Activated naive CD8-positive, alpha-beta T cell treated with anti-CD3 and anti-CD28 coated beads for 36 hours (primary cell): ENCODE results near the gene ASS1. TPM values are rescaled to one million over a fixed set of nuclear protein-coding genes. Genes with fewer than 3 reads are reported as not detected.

ENCODE experiments used
- DNase-seq: peaks from one replicate; pipeline ENCODE4 v3.0.0; 2021
- H3K27ac Mint-ChIP-seq: one replicate; pipeline ENCODE4 v1.8.0; 2022; ENCODE audit warnings: mild to moderate bottlenecking, moderate library complexity, mixed read lengths
- H3K27me3 Mint-ChIP-seq: one replicate; pipeline ENCODE4 v1.8.0; 2022; ENCODE audit warnings: mild to moderate bottlenecking, mixed read lengths
- H3K36me3 Mint-ChIP-seq: one replicate; pipeline ENCODE4 v1.8.0; 2021; ENCODE audit warnings: mild to moderate bottlenecking, mixed read lengths
- H3K4me1 Mint-ChIP-seq: one replicate; pipeline ENCODE4 v1.8.0; 2021; ENCODE audit warnings: mixed read lengths
- H3K4me3 Mint-ChIP-seq: one replicate; pipeline ENCODE4 v1.8.0; 2022; ENCODE audit warnings: mild to moderate bottlenecking, moderate library complexity, mixed read lengths
- H3K9me3 Mint-ChIP-seq: one replicate; pipeline ENCODE4 v1.8.0; 2022; ENCODE audit warnings: mixed read lengths
- total RNA-seq, 2 experiments: library from RNA; stranded (reverse); gene quantifications; one replicate each; pipeline ENCODE4 v1.2.3, GENCODE V29; 2021

ASS1 gene
- total RNA-seq, 2 experiments from 2014 or later, result 5.1 TPM

GRCh38 chr9:130451509-130452388, 7.0 kb downstream of the ASS1 start:
- Mint-ChIP-seq H3K36me3 (no peaks in the 10 kb centered on the region), H3K4me3 (no peak overlapping the region), H3K27me3 (peaks cover 35% of the 10 kb centered on the region), H3K4me1 (peaks cover 5% of the 10 kb centered on the region), H3K9me3 (no peaks in the 10 kb centered on the region), H3K27ac (no peak overlapping the region)
- DNase-seq, result no peak

- Mint-ChIP-seq H3K27me3 (peaks cover 28% of the 10 kb centered on the region), H3K4me3 (no peak overlapping the region), H3K36me3 (no peaks in the 10 kb centered on the region), H3K4me1 (peaks cover 4% of the 10 kb centered on the region), H3K9me3 (no peaks in the 10 kb centered on the region), H3K27ac (no peak overlapping the region)
- no peak for DNase-seq
Observed at GRCh38 chr9:130452835-130453234, 8.1 kb downstream of the ASS1 start.

DNA sequence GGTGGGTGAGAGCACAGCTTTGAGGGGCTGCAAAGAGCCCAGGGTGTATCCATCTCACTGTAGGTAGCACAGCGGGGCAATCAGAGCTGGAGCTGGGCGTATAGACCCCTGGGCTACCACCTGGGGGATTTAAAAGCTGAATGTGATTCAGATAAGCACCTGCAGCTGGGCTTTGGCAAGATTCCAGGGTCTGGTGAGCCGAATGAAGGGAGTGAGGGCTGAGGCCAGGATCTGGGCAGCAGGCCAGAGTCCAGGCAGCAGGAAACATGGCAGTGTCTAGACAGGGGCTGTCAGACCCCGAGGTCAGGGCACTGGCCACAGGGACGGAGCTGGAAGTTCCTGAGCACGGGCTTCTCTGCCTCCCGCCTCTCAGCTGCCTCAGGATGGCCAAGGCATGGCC, 8.7 kb downstream of the ASS1 start:
- Mint-ChIP-seq H3K4me1 (no peaks in the 10 kb centered on the region), H3K27ac (no peak overlapping the region), H3K27me3 (peaks cover 27% of the 10 kb centered on the region), H3K4me3 (no peak overlapping the region), H3K9me3 (no peaks in the 10 kb centered on the region), H3K36me3 (no peaks in the 10 kb centered on the region)
- no peak for DNase-seq

GRCh38 chr9:130454096-130454811, 9.5 kb downstream of the ASS1 start:
- Mint-ChIP-seq H3K9me3 (no peaks in the 10 kb centered on the region), H3K4me1 (no peaks in the 10 kb centered on the region), H3K27ac (no peak overlapping the region), H3K4me3 (no peak overlapping the region), H3K36me3 (no peaks in the 10 kb centered on the region), H3K27me3 (peaks cover 19% of the 10 kb centered on the region)
- no peak for DNase-seq

GRCh38 chr9:130454812-130455325, 10.1 kb downstream of the ASS1 start:
- no peak overlapping the region for H3K27ac Mint-ChIP-seq
- H3K4me1 Mint-ChIP-seq, result no peaks in the 10 kb centered on the region
- no peak overlapping the region for H3K4me3 Mint-ChIP-seq
- H3K27me3 Mint-ChIP-seq, result peaks cover 14% of the 10 kb centered on the region
- no peaks in the 10 kb centered on the region for H3K9me3 Mint-ChIP-seq
- H3K36me3 Mint-ChIP-seq, result no peaks in the 10 kb centered on the region
- no peak for DNase-seq

GRCh38 chr9:130458027-130458803, 13.5 kb downstream of the ASS1 start:
- no peak for DNase-seq
- Mint-ChIP-seq H3K4me3 (no peak overlapping the region), H3K4me1 (no peaks in the 10 kb centered on the region), H3K36me3 (no peaks in the 10 kb centered on the region), H3K9me3 (no peaks in the 10 kb centered on the region), H3K27ac (no peak overlapping the region), H3K27me3 (peaks cover 14% of the 10 kb centered on the region)

DNA sequence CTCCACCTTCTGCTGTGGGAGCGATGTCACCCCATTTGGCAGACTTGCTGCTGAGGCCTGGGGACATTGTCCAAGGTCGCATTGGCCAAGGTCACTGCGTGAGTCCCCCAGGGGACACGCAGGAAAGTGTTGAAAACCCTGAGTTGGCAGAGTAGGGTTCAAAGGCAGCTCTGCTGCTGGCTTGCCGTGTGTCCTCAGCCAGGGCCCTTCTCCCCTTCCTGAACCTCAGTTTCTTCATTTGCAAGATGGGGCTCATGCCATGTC, 14.0 kb downstream of the ASS1 start:
- H3K36me3 Mint-ChIP-seq, result no peaks in the 10 kb centered on the region
- H3K4me3 Mint-ChIP-seq, result no peak overlapping the region
- no peaks in the 10 kb centered on the region for H3K9me3 Mint-ChIP-seq
- peaks cover 12% of the 10 kb centered on the region for H3K27me3 Mint-ChIP-seq
- no peaks in the 10 kb centered on the region for H3K4me1 Mint-ChIP-seq
- no peak overlapping the region for H3K27ac Mint-ChIP-seq
- no peak for DNase-seq

- no peak for DNase-seq
- no peaks in the 10 kb centered on the region for H3K4me1 Mint-ChIP-seq
- H3K9me3 Mint-ChIP-seq, result no peaks in the 10 kb centered on the region
- H3K4me3 Mint-ChIP-seq, result no peak overlapping the region
- H3K27me3 Mint-ChIP-seq, result peaks cover 12% of the 10 kb centered on the region
- H3K27ac Mint-ChIP-seq, result no peak overlapping the region
- no peaks in the 10 kb centered on the region for H3K36me3 Mint-ChIP-seq
Observed at GRCh38 chr9:130459151-130459550, 14.4 kb downstream of the ASS1 start.

- Mint-ChIP-seq H3K27me3 (peaks cover 12% of the 10 kb centered on the region), H3K36me3 (no peaks in the 10 kb centered on the region), H3K4me1 (no peaks in the 10 kb centered on the region), H3K4me3 (no peak overlapping the region), H3K9me3 (no peaks in the 10 kb centered on the region), H3K27ac (no peak overlapping the region)
- DNase-seq, result no peak
Observed at GRCh38 chr9:130459941-130460669, 15.3 kb downstream of the ASS1 start.

GRCh38 chr9:130461218-130461630, 16.5 kb downstream of the ASS1 start:
- Mint-ChIP-seq H3K4me3 (no peak overlapping the region), H3K36me3 (no peaks in the 10 kb centered on the region), H3K27ac (no peak overlapping the region), H3K9me3 (no peaks in the 10 kb centered on the region), H3K4me1 (no peaks in the 10 kb centered on the region), H3K27me3 (peaks cover 13% of the 10 kb centered on the region)
- peak; percentile 71 for DNase-seq

GRCh38 chr9:130461731-130462130, 17.0 kb downstream of the ASS1 start:
- Mint-ChIP-seq H3K9me3 (no peaks in the 10 kb centered on the region), H3K4me3 (no peak overlapping the region), H3K27me3 (peaks cover 18% of the 10 kb centered on the region), H3K27ac (no peak overlapping the region), H3K36me3 (no peaks in the 10 kb centered on the region), H3K4me1 (no peaks in the 10 kb centered on the region)
- DNase-seq, result no peak

- Mint-ChIP-seq H3K27me3 (peaks cover 30% of the 10 kb centered on the region), H3K9me3 (no peaks in the 10 kb centered on the region), H3K27ac (no peak overlapping the region), H3K36me3 (no peaks in the 10 kb centered on the region), H3K4me1 (no peaks in the 10 kb centered on the region), H3K4me3 (no peak overlapping the region)
- no peak for DNase-seq
Observed at GRCh38 chr9:130462685-130463540, 18.2 kb downstream of the ASS1 start.

DNA sequence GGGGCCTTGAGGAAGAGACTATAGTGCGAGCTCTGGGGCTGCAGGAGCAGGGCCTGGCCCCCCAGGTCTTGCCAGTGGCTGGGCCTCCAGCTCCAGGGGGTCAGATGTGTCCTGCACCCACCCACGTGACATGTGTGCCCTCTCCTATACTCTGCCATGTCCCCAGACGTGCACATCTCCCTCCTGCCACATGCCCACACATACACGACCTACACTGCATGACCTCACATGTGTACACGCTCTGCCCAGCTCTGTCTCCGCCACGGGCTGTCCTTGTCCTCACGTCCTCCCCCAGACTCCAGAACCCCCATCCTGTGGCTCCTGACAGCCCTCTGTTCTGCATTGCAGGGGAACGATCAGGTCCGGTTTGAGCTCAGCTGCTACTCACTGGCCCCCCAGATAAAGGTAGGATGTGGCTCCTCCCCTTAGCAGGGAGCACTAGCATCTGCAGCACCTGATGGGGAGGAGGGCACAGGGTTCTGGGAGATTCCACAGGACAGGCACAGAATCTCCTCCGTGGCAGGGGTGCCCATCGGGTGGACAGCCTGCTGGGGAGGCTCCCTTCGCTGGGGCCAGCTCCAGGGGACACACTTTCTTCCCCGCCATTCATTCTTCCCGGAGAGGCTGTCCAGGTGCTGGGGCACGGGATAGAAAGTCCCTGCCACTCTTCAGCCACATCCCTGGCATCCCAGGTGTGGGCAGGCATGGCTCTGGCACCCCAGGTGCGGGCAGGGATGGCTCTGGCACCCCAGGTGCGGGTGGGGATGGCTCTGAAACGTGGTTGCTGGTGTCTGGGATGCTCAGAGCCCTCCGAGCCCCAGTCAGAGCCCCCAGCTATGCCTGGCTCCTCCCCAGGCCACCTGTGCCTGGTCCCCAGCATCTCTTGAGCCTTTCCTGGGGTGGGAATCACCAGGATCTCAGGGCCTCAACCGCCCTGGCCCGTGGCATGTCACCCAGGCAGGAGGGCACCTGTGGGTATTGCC, 19.3 kb downstream of the ASS1 start:
- H3K27me3 Mint-ChIP-seq, result peaks cover 38% of the 10 kb centered on the region
- no peak overlapping the region for H3K4me3 Mint-ChIP-seq
- no peak overlapping the region for H3K27ac Mint-ChIP-seq
- H3K36me3 Mint-ChIP-seq, result no peaks in the 10 kb centered on the region
- no peak for DNase-seq
- H3K9me3 Mint-ChIP-seq, result no peaks in the 10 kb centered on the region
- H3K4me1 Mint-ChIP-seq, result no peaks in the 10 kb centered on the region
